ENCODE results near the gene KLK3. TPM values are rescaled to one million over a fixed set of nuclear protein-coding genes. Genes with fewer than 3 reads are reported as not detected.

Gene KLK3
- total RNA-seq, 1 experiment from 2014 or later, result not detected

- CTCF ChIA-PET, result no interaction called here
- BruUV-seq (replicated peaks), result no TSS peak
- H3K27me3 ChIP-seq (ENCODE audit: control insufficient read depth, insufficient read depth, low read length), result no peaks in the 10 kb centered on the region; the same call in 1 of the 2 replicates
- no peak overlapping the region for H3K27ac ChIP-seq (ENCODE audit: low read length)
- no peaks in the 10 kb centered on the region for H3K4me1 ChIP-seq (ENCODE audit: control insufficient read depth, insufficient read depth, low read length)
- H3K9me3 ChIP-seq (ENCODE audit: control insufficient read depth, insufficient read depth, low read depth, low read length), result no peaks in the 10 kb centered on the region
- TF ChIP-seq POLR2AphosphoS5 (IDR thresholded peaks at IDR 0.05; ENCODE audit: low read depth, low read length) (no peak), SIN3A (IDR thresholded peaks at IDR 0.05; ENCODE audit: borderline replicate concordance, insufficient read depth, low read depth, low read length) (no peak), CTCF (IDR thresholded peaks at IDR 0.05) (no peak), TCF7L2 (IDR thresholded peaks at IDR 0.05; ENCODE audit: low read depth, low read length) (no peak)
- TF ChIP-seq, protein P1, sequence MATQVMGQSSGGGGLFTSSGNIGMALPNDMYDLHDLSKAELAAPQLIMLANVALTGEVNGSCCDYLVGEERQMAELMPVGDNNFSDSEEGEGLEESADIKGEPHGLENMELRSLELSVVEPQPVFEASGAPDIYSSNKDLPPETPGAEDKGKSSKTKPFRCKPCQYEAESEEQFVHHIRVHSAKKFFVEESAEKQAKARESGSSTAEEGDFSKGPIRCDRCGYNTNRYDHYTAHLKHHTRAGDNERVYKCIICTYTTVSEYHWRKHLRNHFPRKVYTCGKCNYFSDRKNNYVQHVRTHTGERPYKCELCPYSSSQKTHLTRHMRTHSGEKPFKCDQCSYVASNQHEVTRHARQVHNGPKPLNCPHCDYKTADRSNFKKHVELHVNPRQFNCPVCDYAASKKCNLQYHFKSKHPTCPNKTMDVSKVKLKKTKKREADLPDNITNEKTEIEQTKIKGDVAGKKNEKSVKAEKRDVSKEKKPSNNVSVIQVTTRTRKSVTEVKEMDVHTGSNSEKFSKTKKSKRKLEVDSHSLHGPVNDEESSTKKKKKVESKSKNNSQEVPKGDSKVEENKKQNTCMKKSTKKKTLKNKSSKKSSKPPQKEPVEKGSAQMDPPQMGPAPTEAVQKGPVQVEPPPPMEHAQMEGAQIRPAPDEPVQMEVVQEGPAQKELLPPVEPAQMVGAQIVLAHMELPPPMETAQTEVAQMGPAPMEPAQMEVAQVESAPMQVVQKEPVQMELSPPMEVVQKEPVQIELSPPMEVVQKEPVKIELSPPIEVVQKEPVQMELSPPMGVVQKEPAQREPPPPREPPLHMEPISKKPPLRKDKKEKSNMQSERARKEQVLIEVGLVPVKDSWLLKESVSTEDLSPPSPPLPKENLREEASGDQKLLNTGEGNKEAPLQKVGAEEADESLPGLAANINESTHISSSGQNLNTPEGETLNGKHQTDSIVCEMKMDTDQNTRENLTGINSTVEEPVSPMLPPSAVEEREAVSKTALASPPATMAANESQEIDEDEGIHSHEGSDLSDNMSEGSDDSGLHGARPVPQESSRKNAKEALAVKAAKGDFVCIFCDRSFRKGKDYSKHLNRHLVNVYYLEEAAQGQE (IDR thresholded peaks at IDR 0.05; ENCODE audit: insufficient read depth in 1 of 2, low read depth in 2 of 2, low read length in 1 of 2), result no peak
- ATAC-seq (no peak), DNase-seq (ENCODE audit: low read depth, low spot score) (no peak)
- POLR2A ChIA-PET, result no interaction called here
- no peaks in the 10 kb centered on the region for H3K36me3 ChIP-seq (ENCODE audit: control insufficient read depth, insufficient read depth, low read length)
- in situ Hi-C loops (cut with HindIII; ENCODE audit: low pct_unique_long_range_greater_than_20kb, low sequenced_read_pairs), result no loop called here
- intact Hi-C loops (cut with micrococcal nuclease; ENCODE audit: unreplicated experiment), result no loop called here
- H3K4me3 ChIP-seq (ENCODE audit: low read depth in 2 of 2, low read length in 2 of 2), result no peak overlapping the region
These were observed 36.5 kb downstream of the KLK3 start for GRCh38 chr19:50891253-50891625.

DNA sequence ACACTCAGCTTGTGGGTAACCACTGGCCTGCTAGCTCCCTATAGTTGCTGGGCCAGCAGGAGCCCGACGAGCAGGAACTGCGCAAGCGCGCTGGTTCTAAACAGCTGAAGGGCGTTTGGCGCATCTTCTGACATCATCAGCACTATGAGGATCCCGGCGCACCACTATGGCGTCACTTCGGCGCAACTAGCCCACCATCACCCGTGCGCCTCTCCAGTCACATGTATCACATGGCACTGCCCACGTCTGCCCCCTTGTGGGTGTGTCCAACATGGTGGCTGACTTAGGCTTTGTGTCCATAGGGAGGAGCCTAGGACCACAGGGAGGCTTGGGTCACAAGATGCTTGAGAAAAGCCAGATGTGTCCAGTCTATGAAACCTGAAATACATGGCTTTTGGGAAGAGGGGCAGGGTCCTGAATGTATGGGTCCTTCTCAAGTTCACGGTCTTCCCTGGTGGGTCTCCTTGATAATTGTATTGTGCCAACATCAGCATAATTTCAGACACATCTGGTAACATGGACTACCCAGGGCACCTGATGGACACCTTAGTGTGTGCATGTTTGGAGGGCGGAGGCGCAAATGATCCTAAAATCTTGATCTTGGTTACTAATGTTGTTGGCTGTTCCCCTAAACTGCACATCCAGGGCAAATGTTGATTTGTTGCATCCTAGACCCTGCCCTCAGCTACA, 38.5 kb downstream of the KLK3 start:
- H3K9me3 ChIP-seq (ENCODE audit: control insufficient read depth, insufficient read depth, low read depth, low read length), result no peaks in the 10 kb centered on the region
- H3K4me1 ChIP-seq (ENCODE audit: control insufficient read depth, insufficient read depth, low read length), result no peaks in the 10 kb centered on the region
- no TSS peak for BruUV-seq (replicated peaks)
- no peak for TF ChIP-seq SIN3A (IDR thresholded peaks at IDR 0.05; ENCODE audit: borderline replicate concordance, insufficient read depth, low read depth, low read length)
- no peak for TF ChIP-seq TCF7L2 (IDR thresholded peaks at IDR 0.05; ENCODE audit: low read depth, low read length)
- TF ChIP-seq, protein P1 (IDR thresholded peaks at IDR 0.05; ENCODE audit: insufficient read depth in 1 of 2, low read depth in 2 of 2, low read length in 1 of 2), result no peak
- 0 out of 2 replicates have a peak, but pooled peaks have one; percentile 10 for TF ChIP-seq CTCF (IDR thresholded peaks at IDR 0.05)
- CTCF ChIA-PET, result no interaction called here
- POLR2A ChIA-PET, result no interaction called here
- no peak for ATAC-seq
- intact Hi-C loops (cut with micrococcal nuclease; ENCODE audit: unreplicated experiment), result no loop called here
- no peak for DNase-seq (ENCODE audit: low read depth, low spot score)
- no peaks in the 10 kb centered on the region for H3K27me3 ChIP-seq (ENCODE audit: control insufficient read depth, insufficient read depth, low read length)
- no peaks in the 10 kb centered on the region for H3K36me3 ChIP-seq (ENCODE audit: control insufficient read depth, insufficient read depth, low read length)
- H3K27ac ChIP-seq (ENCODE audit: low read length), result no peak overlapping the region
- in situ Hi-C loops (cut with HindIII; ENCODE audit: low pct_unique_long_range_greater_than_20kb, low sequenced_read_pairs), result no loop called here
- H3K4me3 ChIP-seq (ENCODE audit: low read depth in 2 of 2, low read length in 2 of 2), result no peak overlapping the region
